Activated CD8-positive, alpha-beta memory T cell treated with anti-CD3 and anti-CD28 coated beads, Interleukin-2, amount 50 U/mL, for 48 hours (primary cell): ENCODE measurements around the gene AQP7.
"Not testable (repeated sequence)": the region's sequence is repeated elsewhere in the genome, so short reads cannot be mapped to it uniquely, and the experiment has no call there.

Experiments
- DNase-seq: peaks from one replicate; pipeline ENCODE4 v3.0.0-alpha.2; 2020

AQP7 gene

GRCh38 chr9:33393581-33393980 lies 8.8 kb downstream of the AQP7 start:
- no peak for DNase-seq

- not testable (repeated sequence) for DNase-seq
These were observed 9.8 kb downstream of the AQP7 start for GRCh38 chr9:33392591-33393021.

- DNase-seq, result not testable (repeated sequence)
These were observed 11.1 kb downstream of the AQP7 start for GRCh38 chr9:33391111-33391771.

GRCh38 chr9:33388110-33388994 lies 14.0 kb downstream of the AQP7 start:
- no peak for DNase-seq

GRCh38 chr9:33386998-33387397 lies 15.4 kb downstream of the AQP7 start:
- DNase-seq, result not testable (repeated sequence)

- not testable (repeated sequence) for DNase-seq
These were observed 15.7 kb downstream of the AQP7 start for GRCh38 chr9:33386641-33386996.

GRCh38 chr9:33385979-33386640 lies 16.3 kb downstream of the AQP7 start:
- DNase-seq, result not testable (repeated sequence)

- DNase-seq, result not testable (repeated sequence)
These were observed 16.8 kb downstream of the AQP7 start for GRCh38 chr9:33385536-33385935.

GRCh38 chr9:33383396-33383795 lies 19.0 kb downstream of the AQP7 start:
- DNase-seq, result not testable (repeated sequence)

- not testable (repeated sequence) for DNase-seq
These were observed 20.0 kb downstream of the AQP7 start for GRCh38 chr9:33382397-33382796.

GRCh38 chr9:33381231-33381791 lies 21.1 kb downstream of the AQP7 start:
- no peak for DNase-seq

- DNase-seq, result no peak
These were observed 21.8 kb downstream of the AQP7 start for GRCh38 chr9:33380390-33381094.

GRCh38 chr9:33379666-33380389 lies 22.5 kb downstream of the AQP7 start:
- no peak for DNase-seq

GRCh38 chr9:33378121-33378795 lies 24.1 kb downstream of the AQP7 start:
- DNase-seq, result no peak

GRCh38 chr9:33377089-33377715 lies 25.2 kb downstream of the AQP7 start:
- no peak for DNase-seq

GRCh38 chr9:33375841-33376321 lies 26.5 kb downstream of the AQP7 start:
- no peak for DNase-seq

GRCh38 chr9:33375238-33375840 lies 27.0 kb downstream of the AQP7 start:
- no peak for DNase-seq

GRCh38 chr9:33374634-33375237 lies 27.6 kb downstream of the AQP7 start:
- peak; percentile 75 for DNase-seq

- DNase-seq, result no peak
These were observed 28.2 kb downstream of the AQP7 start for GRCh38 chr9:33374190-33374589.

GRCh38 chr9:33372900-33373299 lies 29.5 kb downstream of the AQP7 start:
- no peak for DNase-seq
